Heart right ventricle (tissue), 16 donors: ENCODE results near the gene MAP3K21. TPM values are rescaled to one million over a fixed set of nuclear protein-coding genes. Genes with fewer than 3 reads are reported as not detected.

Experiments
- ATAC-seq, 8 donors: fragments of 200-7000 bp; cut with Tn5 transposase; one replicate each; pipeline ENCODE4 v1.9.1; 2020; ENCODE audit warnings: mild to moderate bottlenecking in 8 of 8, moderate library complexity in 8 of 8, moderate number of reproducible peaks in 1 of 8
- DNase-seq, 2 donors: peaks; one replicate each; pipeline ENCODE4 v3.0.0-alpha.2; 2020
- H3K27ac ChIP-seq, 10 donors: fragments of 200-600 bp; sonication (generic) in 2 of 10; one replicate each; pipeline versions ENCODE4 v1.5.0 to v1.8.0; 2020 to 2022; ENCODE audit warnings: mild to moderate bottlenecking in 3 of 10
- H3K27me3 ChIP-seq, 7 donors: fragments of 200-600 bp; one replicate each; pipeline ENCODE4 v1.8.0; 2021 to 2022; ENCODE audit warnings: mild to moderate bottlenecking in 2 of 7
- H3K36me3 ChIP-seq, 9 donors: fragments of 200-600 bp; sonication (generic) in 1 of 9; one replicate each; pipeline versions ENCODE4 v1.5.0 to v1.8.0; 2020 to 2022; ENCODE audit warnings: mild to moderate bottlenecking in 2 of 9
- H3K4me1 ChIP-seq, 9 donors: fragments of 200-600 bp; sonication (generic) in 1 of 9; one replicate each; pipeline versions ENCODE4 v1.5.0 to v1.8.0; 2020 to 2022; ENCODE audit warnings: mild to moderate bottlenecking in 4 of 9
- H3K4me3 ChIP-seq, 10 donors: fragments of 200-600 bp; sonication (generic) in 2 of 10; one replicate each; pipeline versions ENCODE4 v1.5.0 to v1.8.0; 2020 to 2022; ENCODE audit warnings: mild to moderate bottlenecking in 7 of 10, moderate library complexity in 2 of 10
- H3K9me3 ChIP-seq, 11 donors: fragments of 200-600 bp in 10 of 11; sonication (generic) in 2 of 11; one replicate each; pipeline versions ENCODE4 v1.5.0 to v1.8.0; 2013 to 2022; ENCODE audit warnings: mild to moderate bottlenecking in 2 of 11, control low read depth in 1 of 11, moderate library complexity in 1 of 11
- CTCF ChIP-seq, 9 donors: fragments of 200-600 bp; sonication (generic) in 2 of 9; IDR thresholded peaks; one replicate each; pipeline versions ENCODE4 v1.5.0 to v1.8.0; 2021 to 2022; ENCODE audit warnings: antibody characterized with exemption in 9 of 9, mild to moderate bottlenecking in 5 of 9, moderate library complexity in 1 of 9
- WGBS, 2 donors: extraction: QIAGEN DNeasy Blood & Tissue Kit; methylation state at CpG; one replicate each; pipeline ENCODE4 v1.1.7; 2013; ENCODE audit warnings: inconsistent platforms in 1 of 2; 5-methylcytosine and 5-hydroxymethylcytosine counted together
- intact Hi-C, 10 donors: fragments of 100-400 bp; cut with DNase I; formaldehyde crosslinking; loops; one replicate each; pipeline versions ENCODE4 v1.11.1 to v1.14.2; 2022
- polyA plus RNA-seq, 2 donors: library from polyadenylated mRNA; stranded (reverse); fragments of 200-250 nt; gene quantifications; one replicate each; pipeline ENCODE4 v1.2.3, GENCODE V29; 2013
- total RNA-seq, 10 donors: library from RNA; stranded (reverse); fragmentation: NEBNext Ultra II Directional in 3 of 10; extraction: Animal tissue kit (Norgen Biotek cat#: 25700) in 3 of 10; gene quantifications; one replicate each; pipeline versions ENCODE4 v1.2.1 to v1.2.4, GENCODE V29; 2021 to 2023
- donor health status: Arrhythmogenic right ventricular cardiomyopathy.
- donor health status: ischemic (EF 13 %, LVEDD 7.1; RV severe dilation, severe dysfunction).
- donor health status: healthy with polysubstance abuse.
- donor health status: DM: no; HTN: yes; CAD: no.
- donor health status: DM: no; HTN: no; CAD: no.
- donor health status: ischemic (EF 25% LVEDD 6.9; RV normal size, moderate dysfunction).
- donor health status: ischemic (EF 25% LVEDD 5.7; RV mildly dilated, moderate dysfunction).
- donor health status: healthy.
- donor health status: DM: yes; HTN: yes; CAD: no.
- donor health status: Ischemic cardiomyopathy.
- donor health status: ischemic (EF 35%, LVEDD 5.7; RV mildly dilated, moderate dysfunction).
- donor health status: nonischemic (EF 11% LVEDD 7.7; RV severe dilation, severe dysfunction).
- donor health status: DM: yes; HTN: yes; CAD: no.
- donor health status: PGD.
- donor health status: ischemic (EF 29% LVEDD 5.4; RV normal size, mild dysfunction).
- donor health status: nonischemic (EF 23%, LVEDD 6.1; RV moderate dilation, normal function).

MAP3K21 gene
- total and polyA plus RNA-seq, 12 donors = 0.07 to 0.47 (median 0.17) TPM

GRCh38 chr1:233294913-233295236, 32.6 kb upstream of the MAP3K21 start:
- whole genome bisulfite sequencing, 2 donors = 13 to 14% methylated on average over 8 of the region's 8 CpGs
- ATAC-seq = peak in 2 of 8 donors; percentile 51 to 55
- Histone ChIP-seq H3K9me3 (no peaks in the 10 kb centered on the region), H3K27me3 (peaks cover 0 to 52% (median 26%) of the 10 kb centered on the region in 7 donors), H3K36me3 (no peaks in the 10 kb centered on the region), H3K27ac (peak overlapping the region in 1 of 10 donors; percentile 65), H3K4me3 (peak overlapping the region; percentile 30 to 67 (median 58)), H3K4me1 (peaks cover 0 to 14% (median 5%) of the 10 kb centered on the region in 9 donors)
- no peak for TF ChIP-seq CTCF (IDR thresholded peaks at IDR 0.05)
- intact Hi-C loops = no loop called here
- DNase-seq = no peak

- Histone ChIP-seq H3K4me3 (peak within 1 kb of the TSS; percentile 30 to 67 (median 58)), H3K27me3 (peaks cover 0 to 52% (median 31%) of the 10 kb centered on the region in 7 donors), H3K4me1 (peaks cover 0 to 14% (median 5%) of the 10 kb centered on the region in 9 donors), H3K27ac (peak within 1 kb of the TSS in 1 of 10 donors; percentile 65), H3K36me3 (no peaks in the 10 kb centered on the region), H3K9me3 (no peaks in the 10 kb centered on the region)
- no peak for TF ChIP-seq CTCF (IDR thresholded peaks at IDR 0.05)
- intact Hi-C loops = no loop called here
- 1% methylated on average over 54 of the region's 54 CpGs for WGBS, 2 donors
- ATAC-seq (peak in 6 of 8 donors; percentile 37 to 79 (median 58)), DNase-seq (peak; percentile 16 to 28)
Measured at GRCh38 chr1:233295237-233295974, 32.1 kb upstream of the MAP3K21 start, which contains the start of gene PCNX2. Gene PCNX2, minus strand, starts transcription at chr1:233295725. Its CDS starts 247 bp downstream, at chr1:233295478.

- TF ChIP-seq CTCF (IDR thresholded peaks at IDR 0.05) = no peak
- intact Hi-C loops = no loop called here
- DNase-seq = no peak
- no peak for ATAC-seq
- Histone ChIP-seq H3K9me3 (no peaks in the 10 kb centered on the region), H3K4me3 (peak overlapping the region in 7 of 10 donors; percentile 43 to 67 (median 61)), H3K4me1 (peaks cover 0 to 14% (median 5%) of the 10 kb centered on the region in 9 donors), H3K27me3 (peaks cover 0 to 52% (median 35%) of the 10 kb centered on the region in 7 donors), H3K27ac (peak overlapping the region in 1 of 10 donors; percentile 65), H3K36me3 (no peaks in the 10 kb centered on the region)
- WGBS, 2 donors = 6 to 8% methylated on average over 5 of the region's 5 CpGs
Measured at GRCh38 chr1:233295975-233296322, 31.6 kb upstream of the MAP3K21 start.

GRCh38 chr1:233299450-233299849, 28.1 kb upstream of the MAP3K21 start:
- H3K27ac ChIP-seq = no peak overlapping the region
- intact Hi-C loops = no loop called here
- ATAC-seq (no peak), DNase-seq (no peak)
- H3K27me3 ChIP-seq = peaks cover 0 to 52% (median 35%) of the 10 kb centered on the region in 7 donors
- no peak overlapping the region for H3K4me3 ChIP-seq
- peaks cover 0 to 14% (median 5%) of the 10 kb centered on the region in 9 donors for H3K4me1 ChIP-seq
- peaks cover 0 to 10% (median 0%) of the 10 kb centered on the region in 11 donors for H3K9me3 ChIP-seq
- TF ChIP-seq CTCF (IDR thresholded peaks at IDR 0.05) = no peak
- H3K36me3 ChIP-seq = no peaks in the 10 kb centered on the region
- 81% methylated on average over 5 of the region's 5 CpGs for WGBS, 2 donors
